ENCODE data around the gene SEMA4B. TPM values are rescaled to one million over a fixed set of nuclear protein-coding genes. Genes with fewer than 3 reads are reported as not detected.
A peak's percentile ranks its signal among the peaks of the same experiment; 100 is the strongest.

The SEMA4B gene
- total and polyA plus RNA-seq, 9 of the 15 experiments (the other 6 are each of a cell fraction or from before 2014, with no cell fraction given), result 1.3 to 33.6 (median 11.0) TPM

DNA sequence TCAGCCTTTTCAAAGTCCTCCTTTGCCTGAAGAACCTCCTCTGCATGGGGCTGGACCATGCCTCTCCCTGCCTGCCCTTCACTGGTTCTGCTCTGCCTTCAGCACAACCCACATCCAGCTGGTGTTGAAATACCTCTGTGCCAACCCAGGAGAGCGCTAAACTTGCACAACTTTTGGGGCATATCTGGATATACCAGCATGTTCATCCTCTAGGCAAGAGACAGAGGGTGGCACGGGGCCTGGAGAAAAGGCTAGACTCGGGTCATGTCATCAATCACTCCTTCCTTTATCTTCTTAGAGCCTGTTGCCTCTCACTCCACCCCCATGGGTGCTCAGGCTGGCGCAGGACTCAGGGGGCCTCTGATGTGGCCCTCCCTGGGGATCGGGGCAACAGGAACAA lies 4.8 kb downstream of the SEMA4B start:
- Histone ChIP-seq H3K4me2 (ENCODE audit: insufficient read depth, low read length) (no peak overlapping the region), H3K79me2 (ENCODE audit: control insufficient read depth, insufficient read depth, low read length) (peaks cover 83% of the 10 kb centered on the region), H3K9me1 (ENCODE audit: control insufficient read depth, insufficient read depth, low read length) (no peaks in the 10 kb centered on the region), H3K9ac (ENCODE audit: insufficient read depth in 1 of 2, low read depth in 2 of 2, low read length in 2 of 2) (peak overlapping the region in 1 of 2 experiments; percentile 49; a peak in 2 of 4 replicates), H3K9me3 (replicated peaks; ENCODE audit: control insufficient read depth, insufficient read depth, low read depth, low read length) (no peaks in the 10 kb centered on the region), H4K20me1 (replicated peaks; ENCODE audit: control insufficient read depth, insufficient read depth, low read length) (peaks cover 12% of the 10 kb centered on the region; the same call in 1 of the 2 replicates), H3K4me1 (replicated peaks in 1 of 2; ENCODE audit: control insufficient read depth in 2 of 2, insufficient read depth in 2 of 2, low read length in 2 of 2) (peaks cover 5 to 25% of the 10 kb centered on the region in 2 experiments; a peak in 4 of 5 replicates), H3K27me3 (ENCODE audit: control insufficient read depth in 2 of 2, insufficient read depth in 2 of 2, low read length in 2 of 2) (no peaks in the 10 kb centered on the region), H3K36me3 (ENCODE audit: control insufficient read depth, insufficient read depth, low read length) (peaks cover 78% of the 10 kb centered on the region; the same call in 2 of the 3 replicates), H2AFZ (ENCODE audit: low read depth, low read length) (no peak overlapping the region), H3K27ac (ENCODE audit: extremely low read depth, low read depth, low read length) (no peak overlapping the region), H3K4me3 (no peak overlapping the region)
- POLR2A ChIA-PET, result interaction anchor here (0.9 to 1.6 kb wide), 3 partner anchors 13 to 63 kb away, joined by 3 to 5 read pairs (median 4); no protein-coding TSS in a partner anchor
- ATAC-seq (no peak), DNase-seq (ENCODE audit: extremely low read depth in 1 of 4, low spot score in 3 of 4) (no peak), FAIRE-seq (no peak)
- TF ChIP-seq MEIS2 (IDR thresholded peaks at IDR 0.05; ENCODE audit: partially characterized antibody) (peak; percentile 12), PURB (CRISPR knock-in tag; IDR thresholded peaks at IDR 0.05; ENCODE audit: low read depth) (no peak), JUND (IDR thresholded peaks at IDR 0.05; ENCODE audit: borderline replicate concordance, low read depth, low read length) (no peak), JUND (tag; IDR thresholded peaks at IDR 0.05; ENCODE audit: borderline replicate concordance, low read depth, low read length) (no peak), ATF6 (CRISPR knock-in tag; IDR thresholded peaks at IDR 0.05) (no peak)
- TF ChIP-seq, protein P1, sequence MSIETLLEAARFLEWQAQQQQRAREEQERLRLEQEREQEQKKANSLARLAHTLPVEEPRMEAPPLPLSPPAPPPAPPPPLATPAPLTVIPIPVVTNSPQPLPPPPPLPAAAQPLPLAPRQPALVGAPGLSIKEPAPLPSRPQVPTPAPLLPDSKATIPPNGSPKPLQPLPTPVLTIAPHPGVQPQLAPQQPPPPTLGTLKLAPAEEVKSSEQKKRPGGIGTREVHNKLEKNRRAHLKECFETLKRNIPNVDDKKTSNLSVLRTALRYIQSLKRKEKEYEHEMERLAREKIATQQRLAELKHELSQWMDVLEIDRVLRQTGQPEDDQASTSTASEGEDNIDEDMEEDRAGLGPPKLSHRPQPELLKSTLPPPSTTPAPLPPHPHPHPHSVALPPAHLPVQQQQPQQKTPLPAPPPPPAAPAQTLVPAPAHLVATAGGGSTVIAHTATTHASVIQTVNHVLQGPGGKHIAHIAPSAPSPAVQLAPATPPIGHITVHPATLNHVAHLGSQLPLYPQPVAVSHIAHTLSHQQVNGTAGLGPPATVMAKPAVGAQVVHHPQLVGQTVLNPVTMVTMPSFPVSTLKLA (conservative IDR thresholded peaks at IDR 0.05), result no peak
- TF ChIP-seq, protein P2, sequence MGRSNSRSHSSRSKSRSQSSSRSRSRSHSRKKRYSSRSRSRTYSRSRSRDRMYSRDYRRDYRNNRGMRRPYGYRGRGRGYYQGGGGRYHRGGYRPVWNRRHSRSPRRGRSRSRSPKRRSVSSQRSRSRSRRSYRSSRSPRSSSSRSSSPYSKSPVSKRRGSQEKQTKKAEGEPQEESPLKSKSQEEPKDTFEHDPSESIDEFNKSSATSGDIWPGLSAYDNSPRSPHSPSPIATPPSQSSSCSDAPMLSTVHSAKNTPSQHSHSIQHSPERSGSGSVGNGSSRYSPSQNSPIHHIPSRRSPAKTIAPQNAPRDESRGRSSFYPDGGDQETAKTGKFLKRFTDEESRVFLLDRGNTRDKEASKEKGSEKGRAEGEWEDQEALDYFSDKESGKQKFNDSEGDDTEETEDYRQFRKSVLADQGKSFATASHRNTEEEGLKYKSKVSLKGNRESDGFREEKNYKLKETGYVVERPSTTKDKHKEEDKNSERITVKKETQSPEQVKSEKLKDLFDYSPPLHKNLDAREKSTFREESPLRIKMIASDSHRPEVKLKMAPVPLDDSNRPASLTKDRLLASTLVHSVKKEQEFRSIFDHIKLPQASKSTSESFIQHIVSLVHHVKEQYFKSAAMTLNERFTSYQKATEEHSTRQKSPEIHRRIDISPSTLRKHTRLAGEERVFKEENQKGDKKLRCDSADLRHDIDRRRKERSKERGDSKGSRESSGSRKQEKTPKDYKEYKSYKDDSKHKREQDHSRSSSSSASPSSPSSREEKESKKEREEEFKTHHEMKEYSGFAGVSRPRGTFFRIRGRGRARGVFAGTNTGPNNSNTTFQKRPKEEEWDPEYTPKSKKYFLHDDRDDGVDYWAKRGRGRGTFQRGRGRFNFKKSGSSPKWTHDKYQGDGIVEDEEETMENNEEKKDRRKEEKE (IDR thresholded peaks at IDR 0.05; ENCODE audit: borderline replicate concordance in 1 of 2, control insufficient read depth in 1 of 2, low read depth in 2 of 2, low read length in 1 of 2), result no peak
- TF ChIP-seq, protein P3, sequence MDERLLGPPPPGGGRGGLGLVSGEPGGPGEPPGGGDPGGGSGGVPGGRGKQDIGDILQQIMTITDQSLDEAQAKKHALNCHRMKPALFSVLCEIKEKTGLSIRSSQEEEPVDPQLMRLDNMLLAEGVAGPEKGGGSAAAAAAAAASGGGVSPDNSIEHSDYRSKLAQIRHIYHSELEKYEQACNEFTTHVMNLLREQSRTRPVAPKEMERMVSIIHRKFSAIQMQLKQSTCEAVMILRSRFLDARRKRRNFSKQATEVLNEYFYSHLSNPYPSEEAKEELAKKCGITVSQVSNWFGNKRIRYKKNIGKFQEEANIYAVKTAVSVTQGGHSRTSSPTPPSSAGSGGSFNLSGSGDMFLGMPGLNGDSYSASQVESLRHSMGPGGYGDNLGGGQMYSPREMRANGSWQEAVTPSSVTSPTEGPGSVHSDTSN (CRISPR knock-in tag; IDR thresholded peaks at IDR 0.05; ENCODE audit: low read depth), result no peak
- TF ChIP-seq, protein P3 (tag; conservative IDR thresholded peaks at IDR 0.05; ENCODE audit: low read depth), result peak; percentile 28; the same call in 1 of the 2 replicates
- CTCF ChIA-PET (ENCODE audit: low intra/inter-chr PET ratio), result no interaction called here
- 67% methylated on average over 5 of the region's 5 CpGs for WGBS (ENCODE audit: insufficient coverage, low coverage, missing lambda C conversion rate)
- in situ Hi-C loops (cut with MboI), result no loop called here
- BruUV-seq (replicated peaks), result no TSS peak
- intact Hi-C loops (cut with micrococcal nuclease), result no loop called here
